WTC11 (cell line): Measurements from ENCODE around the gene RPS10. TPM values are rescaled to one million over a fixed set of nuclear protein-coding genes. Genes with fewer than 3 reads are reported as not detected.

Source experiments
- ATAC-seq: fragments of 200-7000 bp; cut with Tn5 transposase; 2 replicates; pipeline ENCODE4 v1.10.0; 2021; ENCODE audit warnings: mild to moderate bottlenecking, moderate library complexity
- CTCF ChIA-PET: fragments of 300-600 bp; sonication (Branson Sonifier 250); formaldehyde crosslinking; loops from one replicate; lab custom pipeline; 2021; ENCODE audit warnings: antibody characterized with exemption; lab: Charles Lee
- POLR2A ChIA-PET: fragments of 350-600 bp; sonication (Branson Sonifier 250); formaldehyde crosslinking; loops from one replicate; lab custom pipeline; 2021; ENCODE audit warnings: antibody characterized with exemption; lab: Charles Lee
- DNase-seq: peaks from one replicate; pipeline ENCODE4 v3.0.0; 2021; ENCODE audit warnings: low spot score
- H3K27ac Mint-ChIP-seq: 2 replicates; pipeline ENCODE4 v1.8.0; 2021; ENCODE audit warnings: mixed read lengths
- H3K27me3 Mint-ChIP-seq: 2 replicates; pipeline ENCODE4 v1.8.0; 2021; ENCODE audit warnings: low read depth, mild to moderate bottlenecking, moderate library complexity, mixed read lengths
- H3K36me3 Mint-ChIP-seq: 2 replicates; pipeline ENCODE4 v1.8.0; 2021; ENCODE audit warnings: mixed read lengths
- H3K4me1 Mint-ChIP-seq: 2 replicates; pipeline ENCODE4 v1.8.0; 2022; ENCODE audit warnings: mixed read lengths
- H3K4me3 Mint-ChIP-seq: 2 replicates; pipeline ENCODE4 v1.8.0; 2021; ENCODE audit warnings: mild to moderate bottlenecking, moderate library complexity, mixed read lengths
- H3K9me3 Mint-ChIP-seq: 2 replicates; pipeline ENCODE4 v1.8.0; 2021; ENCODE audit warnings: mixed read lengths
- FOXP1 ChIP-seq: sonication (generic); formaldehyde crosslinking; IDR thresholded peaks from 2 replicates; pipeline ENCODE4 v1.8.0; 2022; ENCODE audit warnings: missing genetic modification reagents, mild to moderate bottlenecking, moderate library complexity, borderline replicate concordance
- JUN ChIP-seq: sonication (generic); formaldehyde crosslinking; IDR thresholded peaks from 2 replicates; pipeline ENCODE4 v1.8.0; 2023; ENCODE audit warnings: mild to moderate bottlenecking, missing genetic modification reagents
- SMAD3 ChIP-seq: sonication (generic); formaldehyde crosslinking; IDR thresholded peaks from 2 replicates; pipeline ENCODE4 v1.8.0; 2022; ENCODE audit warnings: missing genetic modification reagents, mild to moderate bottlenecking, borderline replicate concordance
- ZNF317 ChIP-seq: sonication (generic); formaldehyde crosslinking; IDR thresholded peaks from 2 replicates; pipeline ENCODE4 v1.8.1; 2023; ENCODE audit warnings: low read depth, mild to moderate bottlenecking, moderate library complexity, missing genetic modification reagents, borderline replicate concordance
- total RNA-seq: library from RNA; stranded (reverse); gene quantifications from 3 replicates; pipeline ENCODE4 v1.2.3, GENCODE V29; 2021
- TF ChIP-seq, protein P1 (sequence below): sonication (generic); formaldehyde crosslinking; conservative IDR thresholded peaks from 2 replicates; pipeline ENCODE4 v1.8.1; 2022; ENCODE audit warnings: mild to moderate bottlenecking, missing genetic modification reagents
- TF ChIP-seq, protein P2 (sequence below): sonication (generic); formaldehyde crosslinking; IDR thresholded peaks from 2 replicates; pipeline ENCODE4 v1.8.1; 2023; ENCODE audit warnings: mild to moderate bottlenecking, missing genetic modification reagents, moderate library complexity
- TF ChIP-seq, protein P3 (sequence below): fragments of 250-450 bp; sonication (Bioruptor Pico); IDR thresholded peaks from 2 replicates; pipeline ENCODE4 v1.9.0; 2021; ENCODE audit warnings: moderate library complexity, mild to moderate bottlenecking, inconsistent platforms, borderline replicate concordance
- TF ChIP-seq, protein P4 (sequence below): fragments of 200-600 bp; IDR thresholded peaks from 2 replicates; pipeline ENCODE4 v1.8.0; 2022; ENCODE audit warnings: antibody characterized with exemption
- TF ChIP-seq, protein P5 (sequence below): sonication (generic); formaldehyde crosslinking; IDR thresholded peaks from 2 replicates; pipeline ENCODE4 v1.8.0; 2022; ENCODE audit warnings: missing genetic modification reagents

Gene RPS10
- total RNA-seq, 1 experiment from 2014 or later: 2,184 TPM

DNA sequence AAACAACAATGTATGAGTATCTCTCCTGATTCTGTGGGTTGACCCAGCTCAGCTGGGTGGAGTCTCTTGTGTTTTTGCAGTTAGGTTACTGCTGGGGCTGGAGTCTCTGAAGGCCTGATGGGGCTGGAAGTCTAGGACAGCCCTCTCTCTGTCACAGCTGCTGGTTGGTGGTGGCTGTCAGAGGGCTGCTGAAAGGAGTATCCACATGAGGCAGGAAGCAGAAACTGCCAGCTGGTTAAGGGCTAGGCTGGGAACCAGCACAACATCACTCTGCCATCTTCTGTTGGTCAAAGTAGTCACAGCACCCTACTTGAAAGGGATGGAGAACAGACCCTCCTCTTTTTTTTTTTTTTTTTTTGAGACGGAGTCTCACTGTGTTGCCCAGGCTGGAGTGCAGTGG, 30.0 kb upstream of the RPS10 start:
- Mint-ChIP-seq H3K36me3 (peaks cover 6% of the 10 kb centered on the region), H3K9me3 (peaks cover 9% of the 10 kb centered on the region), H3K27ac (no peak overlapping the region), H3K4me1 (peaks cover 9% of the 10 kb centered on the region), H3K27me3 (no peaks in the 10 kb centered on the region), H3K4me3 (no peak overlapping the region)
- no peak for TF ChIP-seq ZNF317 (CRISPR knock-in tag)
- TF ChIP-seq, protein P1, sequence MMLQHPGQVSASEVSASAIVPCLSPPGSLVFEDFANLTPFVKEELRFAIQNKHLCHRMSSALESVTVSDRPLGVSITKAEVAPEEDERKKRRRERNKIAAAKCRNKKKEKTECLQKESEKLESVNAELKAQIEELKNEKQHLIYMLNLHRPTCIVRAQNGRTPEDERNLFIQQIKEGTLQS (CRISPR knock-in tag): no peak
- no peak for DNase-seq
- no peak for ATAC-seq
- ChIA-PET CTCF (no interaction called here), POLR2A (interaction anchor here (0.6 kb wide), 1 partner anchor 31 kb away, joined by 3 read pairs; no protein-coding TSS in a partner anchor)

DNA sequence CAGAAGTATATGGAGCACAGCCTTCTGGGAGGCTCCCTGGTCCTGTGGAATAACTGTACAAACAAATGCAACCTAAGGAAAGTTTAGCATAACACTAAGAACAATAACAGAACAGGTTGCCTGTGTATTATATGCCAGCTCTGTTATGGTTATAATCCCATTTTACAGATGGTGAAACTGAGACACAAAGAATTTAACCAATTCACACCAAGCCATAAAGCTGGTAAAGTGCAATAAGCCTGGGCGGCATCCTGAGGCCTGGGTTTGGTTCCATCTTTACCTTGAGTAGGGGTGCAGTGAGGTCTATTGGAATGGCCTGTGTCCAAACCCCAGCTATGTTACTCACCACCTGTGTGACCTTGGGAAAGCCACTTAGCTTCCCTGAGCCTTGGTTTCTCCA, 25.3 kb upstream of the RPS10 start:
- DNase-seq (no peak), ATAC-seq (no peak)
- Mint-ChIP-seq H3K36me3 (peaks cover 6% of the 10 kb centered on the region), H3K4me1 (peaks cover 12% of the 10 kb centered on the region), H3K27me3 (no peaks in the 10 kb centered on the region), H3K9me3 (peaks cover 9% of the 10 kb centered on the region), H3K4me3 (no peak overlapping the region), H3K27ac (no peak overlapping the region)
- ChIA-PET CTCF (no interaction called here), POLR2A (no interaction called here)
- TF ChIP-seq SMAD3 (CRISPR knock-in tag) (no peak), FOXP1 (CRISPR knock-in tag) (no peak)
- TF ChIP-seq, protein P2, sequence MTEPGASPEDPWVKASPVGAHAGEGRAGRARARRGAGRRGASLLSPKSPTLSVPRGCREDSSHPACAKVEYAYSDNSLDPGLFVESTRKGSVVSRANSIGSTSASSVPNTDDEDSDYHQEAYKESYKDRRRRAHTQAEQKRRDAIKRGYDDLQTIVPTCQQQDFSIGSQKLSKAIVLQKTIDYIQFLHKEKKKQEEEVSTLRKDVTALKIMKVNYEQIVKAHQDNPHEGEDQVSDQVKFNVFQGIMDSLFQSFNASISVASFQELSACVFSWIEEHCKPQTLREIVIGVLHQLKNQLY (CRISPR knock-in tag): no peak

DNA sequence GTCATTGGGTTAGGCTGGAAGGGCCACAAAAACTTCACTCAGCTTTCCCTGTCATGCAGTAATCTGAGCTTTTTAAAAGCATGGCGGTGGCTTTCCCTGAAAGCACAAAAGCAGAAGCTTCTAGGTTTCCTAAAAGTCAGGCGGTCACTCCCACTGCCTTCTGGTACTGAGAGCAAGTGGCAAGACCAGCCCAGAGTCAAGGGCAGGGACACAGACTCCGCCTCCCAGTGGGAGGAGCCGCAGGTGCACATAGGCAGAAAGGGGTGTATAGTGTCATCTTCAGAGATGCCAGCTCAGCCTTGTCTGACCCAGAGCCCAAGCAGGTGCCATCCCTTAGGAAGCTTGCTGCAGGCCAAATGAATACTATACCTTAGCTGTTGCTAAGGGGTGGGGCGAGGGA, 22.0 kb upstream of the RPS10 start:
- peaks cover 9% of the 10 kb centered on the region for H3K9me3 Mint-ChIP-seq
- no peaks in the 10 kb centered on the region for H3K27me3 Mint-ChIP-seq
- peaks cover 12% of the 10 kb centered on the region for H3K4me1 Mint-ChIP-seq
- peaks cover 6% of the 10 kb centered on the region for H3K36me3 Mint-ChIP-seq
- CTCF ChIA-PET: interaction anchor here (0.6 to 3.0 kb wide), 7 partner anchors 12 to 729 kb away, joined by 3 to 11 read pairs (median 4); partner anchors contain the start of gene SMIM29
- DNase-seq: peak; percentile 69
- no peak overlapping the region for H3K4me3 Mint-ChIP-seq
- peak; percentile 96 for ATAC-seq
- TF ChIP-seq, protein P3, sequence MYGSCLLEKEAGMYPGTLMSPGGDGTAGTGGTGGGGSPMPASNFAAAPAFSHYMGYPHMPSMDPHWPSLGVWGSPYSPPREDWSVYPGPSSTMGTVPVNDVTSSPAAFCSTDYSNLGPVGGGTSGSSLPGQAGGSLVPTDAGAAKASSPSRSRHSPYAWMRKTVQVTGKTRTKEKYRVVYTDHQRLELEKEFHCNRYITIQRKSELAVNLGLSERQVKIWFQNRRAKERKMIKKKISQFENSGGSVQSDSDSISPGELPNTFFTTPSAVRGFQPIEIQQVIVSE: no peak
- TF ChIP-seq, all 79 proteins: peak for 0
- peak overlapping the region; percentile 71; the same call in 1 of the 2 replicates for H3K27ac Mint-ChIP-seq
- POLR2A ChIA-PET: interaction anchor here (0.6 kb wide), 2 partner anchors 139 to 306 kb away, joined by 3 to 4 read pairs; no protein-coding TSS in a partner anchor

DNA sequence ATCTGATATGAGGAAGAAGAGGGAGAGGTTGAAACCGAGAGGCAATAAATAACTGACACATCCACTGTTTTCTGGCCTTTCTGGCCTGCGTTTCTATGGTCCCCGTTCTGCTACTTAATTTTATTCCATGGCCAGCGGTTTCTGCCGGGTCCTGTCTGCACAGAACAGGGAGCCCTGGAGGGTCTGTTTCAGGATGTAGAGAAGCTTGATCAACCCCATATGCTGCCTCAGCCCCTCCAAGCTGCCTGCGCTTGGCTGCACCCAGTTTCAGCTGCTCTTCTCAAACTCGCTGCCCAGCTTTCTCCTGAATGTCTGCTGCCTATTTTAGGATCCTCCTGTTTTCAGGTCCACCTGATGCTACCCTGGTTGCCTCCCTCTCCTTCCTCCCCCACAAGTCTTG, 21.5 kb upstream of the RPS10 start:
- Mint-ChIP-seq H3K27me3 (no peaks in the 10 kb centered on the region), H3K36me3 (peaks cover 6% of the 10 kb centered on the region), H3K4me3 (no peak overlapping the region), H3K9me3 (peaks cover 9% of the 10 kb centered on the region), H3K27ac (peak overlapping the region; percentile 71; the same call in 1 of the 2 replicates), H3K4me1 (peaks cover 12% of the 10 kb centered on the region)
- DNase-seq (no peak), ATAC-seq (no peak)
- CTCF ChIA-PET: interaction anchor here (0.6 to 3.0 kb wide), 7 partner anchors 13 to 729 kb away, joined by 3 to 11 read pairs (median 4); partner anchors contain the start of gene SMIM29
- TF ChIP-seq, protein P1 (CRISPR knock-in tag): no peak
- TF ChIP-seq JUN (no peak), FOXP1 (CRISPR knock-in tag) (no peak)
- TF ChIP-seq, protein P4, sequence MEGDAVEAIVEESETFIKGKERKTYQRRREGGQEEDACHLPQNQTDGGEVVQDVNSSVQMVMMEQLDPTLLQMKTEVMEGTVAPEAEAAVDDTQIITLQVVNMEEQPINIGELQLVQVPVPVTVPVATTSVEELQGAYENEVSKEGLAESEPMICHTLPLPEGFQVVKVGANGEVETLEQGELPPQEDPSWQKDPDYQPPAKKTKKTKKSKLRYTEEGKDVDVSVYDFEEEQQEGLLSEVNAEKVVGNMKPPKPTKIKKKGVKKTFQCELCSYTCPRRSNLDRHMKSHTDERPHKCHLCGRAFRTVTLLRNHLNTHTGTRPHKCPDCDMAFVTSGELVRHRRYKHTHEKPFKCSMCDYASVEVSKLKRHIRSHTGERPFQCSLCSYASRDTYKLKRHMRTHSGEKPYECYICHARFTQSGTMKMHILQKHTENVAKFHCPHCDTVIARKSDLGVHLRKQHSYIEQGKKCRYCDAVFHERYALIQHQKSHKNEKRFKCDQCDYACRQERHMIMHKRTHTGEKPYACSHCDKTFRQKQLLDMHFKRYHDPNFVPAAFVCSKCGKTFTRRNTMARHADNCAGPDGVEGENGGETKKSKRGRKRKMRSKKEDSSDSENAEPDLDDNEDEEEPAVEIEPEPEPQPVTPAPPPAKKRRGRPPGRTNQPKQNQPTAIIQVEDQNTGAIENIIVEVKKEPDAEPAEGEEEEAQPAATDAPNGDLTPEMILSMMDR: no peak
- TF ChIP-seq, protein P5, sequence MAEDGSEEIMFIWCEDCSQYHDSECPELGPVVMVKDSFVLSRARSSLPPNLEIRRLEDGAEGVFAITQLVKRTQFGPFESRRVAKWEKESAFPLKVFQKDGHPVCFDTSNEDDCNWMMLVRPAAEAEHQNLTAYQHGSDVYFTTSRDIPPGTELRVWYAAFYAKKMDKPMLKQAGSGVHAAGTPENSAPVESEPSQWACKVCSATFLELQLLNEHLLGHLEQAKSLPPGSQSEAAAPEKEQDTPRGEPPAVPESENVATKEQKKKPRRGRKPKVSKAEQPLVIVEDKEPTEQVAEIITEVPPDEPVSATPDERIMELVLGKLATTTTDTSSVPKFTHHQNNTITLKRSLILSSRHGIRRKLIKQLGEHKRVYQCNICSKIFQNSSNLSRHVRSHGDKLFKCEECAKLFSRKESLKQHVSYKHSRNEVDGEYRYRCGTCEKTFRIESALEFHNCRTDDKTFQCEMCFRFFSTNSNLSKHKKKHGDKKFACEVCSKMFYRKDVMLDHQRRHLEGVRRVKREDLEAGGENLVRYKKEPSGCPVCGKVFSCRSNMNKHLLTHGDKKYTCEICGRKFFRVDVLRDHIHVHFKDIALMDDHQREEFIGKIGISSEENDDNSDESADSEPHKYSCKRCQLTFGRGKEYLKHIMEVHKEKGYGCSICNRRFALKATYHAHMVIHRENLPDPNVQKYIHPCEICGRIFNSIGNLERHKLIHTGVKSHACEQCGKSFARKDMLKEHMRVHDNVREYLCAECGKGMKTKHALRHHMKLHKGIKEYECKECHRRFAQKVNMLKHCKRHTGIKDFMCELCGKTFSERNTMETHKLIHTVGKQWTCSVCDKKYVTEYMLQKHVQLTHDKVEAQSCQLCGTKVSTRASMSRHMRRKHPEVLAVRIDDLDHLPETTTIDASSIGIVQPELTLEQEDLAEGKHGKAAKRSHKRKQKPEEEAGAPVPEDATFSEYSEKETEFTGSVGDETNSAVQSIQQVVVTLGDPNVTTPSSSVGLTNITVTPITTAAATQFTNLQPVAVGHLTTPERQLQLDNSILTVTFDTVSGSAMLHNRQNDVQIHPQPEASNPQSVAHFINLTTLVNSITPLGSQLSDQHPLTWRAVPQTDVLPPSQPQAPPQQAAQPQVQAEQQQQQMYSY: no peak
- POLR2A ChIA-PET: interaction anchor here (0.6 kb wide), 1 partner anchor 139 kb away, joined by 3 read pairs; no protein-coding TSS in a partner anchor
